Endothelial cell of umbilical vein (primary cell): ENCODE measurements around the gene KIAA2012. TPM values are rescaled to one million over a fixed set of nuclear protein-coding genes. Genes with fewer than 3 reads are reported as not detected.

ENCODE experiments used
- BruUV-seq: library from RNA; stranded (reverse); fragments of 400-500 nt; replicated peaks from 2 replicates; lab custom pipeline; 2021; lab: Mats Ljungman, UMichigan
- CTCF ChIA-PET: fragments of 300-600, 350-600 bp; sonication (Branson Sonifier 250); formaldehyde crosslinking; loops from one replicate; lab custom pipeline; 2021; ENCODE audit warnings: antibody characterized with exemption, inconsistent platforms; lab: Charles Lee
- POLR2A ChIA-PET: fragments of 300-600, 350-600 bp; sonication (Branson Sonifier 250); formaldehyde crosslinking; loops from one replicate; lab custom pipeline; 2021; ENCODE audit warnings: antibody characterized with exemption, inconsistent platforms; lab: Charles Lee
- DNase-seq: peaks from one replicate; pipeline ENCODE4 v3.0.0-alpha.2; 2011; ENCODE audit warnings: low read depth, low spot score
- FAIRE-seq: peaks from 2 replicates; lab custom pipeline; 2011; peaks lifted over from hg19 to GRCh38; lab: Jason Lieb, UNC
- H2AFZ ChIP-seq: 2 replicates; pipeline ENCODE4 v1.6.0; 2012; ENCODE audit warnings: low read depth, low read length, control low read depth, inconsistent platforms
- H3K27ac ChIP-seq: 2 replicates; pipeline ENCODE4 v1.5.1; 2011; ENCODE audit warnings: low read depth, mild to moderate bottlenecking, control low read depth, low read length, moderate library complexity; ENCODE audit not compliant: insufficient read depth
- H3K27me3 ChIP-seq, 2 experiments: 2 replicates each; pipeline versions ENCODE4 v1.6.0 to v1.6.1; 2011; ENCODE audit warnings: low read length in 2 of 2, mixed read lengths in 1 of 2; ENCODE audit not compliant: control insufficient read depth in 2 of 2, insufficient read depth in 2 of 2
- H3K36me3 ChIP-seq, 2 experiments: 2 replicates in 1 of 2; 3 replicates in 1 of 2; pipeline ENCODE4 v1.5.1; 2011; ENCODE audit warnings: low read length in 2 of 2, mild to moderate bottlenecking in 1 of 2, moderate library complexity in 1 of 2; ENCODE audit not compliant: control insufficient read depth in 2 of 2, insufficient read depth in 2 of 2; ENCODE audit errors: extremely low read depth in 1 of 2
- H3K4me1 ChIP-seq: 3 replicates; pipeline ENCODE4 v1.5.1; 2011; ENCODE audit warnings: mild to moderate bottlenecking, low read length; ENCODE audit not compliant: control insufficient read depth, insufficient read depth; ENCODE audit errors: extremely low read depth
- H3K4me2 ChIP-seq: 2 replicates; pipeline ENCODE4 v1.6.1; 2011; ENCODE audit warnings: low read length, control low read depth, mixed read lengths; ENCODE audit not compliant: insufficient read depth
- H3K4me3 ChIP-seq, 3 experiments: fragments of 200-600 bp in 1 of 3; sonication (generic), shearing (Covaris generic) in 1 of 3; replicated peaks in 1 of 3; 2 replicates each; pipeline ENCODE4 v1.5.1; 2011 to 2016; ENCODE audit warnings: control low read depth in 3 of 3, low read length in 3 of 3, mild to moderate bottlenecking in 2 of 3, inconsistent platforms in 1 of 3, low read depth in 1 of 3, moderate library complexity in 1 of 3; ENCODE audit not compliant: insufficient read depth in 1 of 3
- H3K79me2 ChIP-seq: 2 replicates; pipeline ENCODE4 v1.6.0; 2012; ENCODE audit warnings: low read length, inconsistent platforms; ENCODE audit not compliant: control insufficient read depth, insufficient read depth
- H3K9ac ChIP-seq: replicated peaks from 2 replicates; pipeline ENCODE3; 2011; ENCODE audit warnings: low read length, control low read depth; ENCODE audit not compliant: insufficient read depth; ENCODE audit errors: extremely low read depth
- H3K9me1 ChIP-seq: replicated peaks from 3 replicates; pipeline ENCODE4 v1.6.0; 2011; ENCODE audit warnings: mild to moderate bottlenecking, low read length; ENCODE audit not compliant: control insufficient read depth, insufficient read depth; ENCODE audit errors: extremely low read depth
- H3K9me3 ChIP-seq: replicated peaks from 2 replicates; pipeline ENCODE4 v1.5.1; 2012; ENCODE audit warnings: low read length, inconsistent platforms; ENCODE audit not compliant: control insufficient read depth, insufficient read depth
- H4K20me1 ChIP-seq: replicated peaks from 2 replicates; pipeline ENCODE3; 2011; ENCODE audit warnings: mild to moderate bottlenecking, low read length; ENCODE audit not compliant: control insufficient read depth, insufficient read depth; ENCODE audit errors: extremely low read depth
- CTCF ChIP-seq, 2 donors: IDR thresholded peaks; 1 replicate in 1 of 2; 2 replicates in 1 of 2; pipeline ENCODE4 v1.5.1; 2011; ENCODE audit warnings: low read length in 2 of 2, mild to moderate bottlenecking in 2 of 2, moderate library complexity in 2 of 2, control low read depth in 1 of 2, inconsistent platforms in 1 of 2, low read depth in 1 of 2; ENCODE audit not compliant: insufficient read depth in 1 of 2; ENCODE audit errors: extremely low read depth in 1 of 2
- EZH2 ChIP-seq: IDR thresholded peaks from 2 replicates; pipeline ENCODE4 v1.6.1; 2012; ENCODE audit warnings: borderline replicate concordance, low read depth, mild to moderate bottlenecking, moderate library complexity, low read length, inconsistent platforms; ENCODE audit not compliant: severe bottlenecking
- FOS ChIP-seq: IDR thresholded peaks from 2 replicates; pipeline ENCODE4 v1.6.1; 2011; ENCODE audit warnings: mild to moderate bottlenecking, low read length, moderate library complexity, borderline replicate concordance; ENCODE audit not compliant: insufficient read depth
- GATA2 ChIP-seq: IDR thresholded peaks from 2 replicates; pipeline ENCODE4 v1.7.0; 2011; ENCODE audit warnings: low read depth, mild to moderate bottlenecking, moderate library complexity, mixed read lengths, low read length; ENCODE audit not compliant: insufficient read length, insufficient read depth
- JUN ChIP-seq: IDR thresholded peaks from 2 replicates; pipeline ENCODE4 v1.6.1; 2011; ENCODE audit warnings: borderline replicate concordance, low read depth; ENCODE audit not compliant: insufficient read length, insufficient read depth
- MAX ChIP-seq: IDR thresholded peaks from 2 replicates; pipeline ENCODE4 v1.6.1; 2011; ENCODE audit not compliant: insufficient read depth, insufficient read length
- MYC ChIP-seq: IDR thresholded peaks from one replicate; pipeline ENCODE4 v1.6.1; 2011; ENCODE audit warnings: mild to moderate bottlenecking, low read depth, low read length
- POLR2A ChIP-seq: IDR thresholded peaks from 2 replicates; pipeline ENCODE4 v1.6.1; 2012; ENCODE audit warnings: low read depth, mild to moderate bottlenecking, control low read depth, low read length
- POLR2AphosphoS5 ChIP-seq: IDR thresholded peaks from 2 replicates; pipeline ENCODE4 v1.6.1; 2012; ENCODE audit warnings: low read depth, mild to moderate bottlenecking, control low read depth, low read length, moderate library complexity; ENCODE audit not compliant: insufficient read depth
- dilution Hi-C: fragments of 300-500 bp; cut with MboI; formaldehyde crosslinking; loops from one replicate; pipeline ENCODE4 v1.15.0; 2019; ENCODE audit warnings: low sequenced_read_pairs; ENCODE audit not compliant: extremely low pct_ligation_motif_present
- intact Hi-C: fragments of 100-400 bp; cut with micrococcal nuclease; formaldehyde crosslinking; loops from one replicate; pipeline ENCODE4 v1.10.0; 2022
- polyA plus RNA-seq, 4 experiments: library from polyadenylated mRNA; depleted of rRNA in 3 of 4; stranded (reverse) in 3 of 4; unstranded in 1 of 4; fragments of >200 nt; gene quantifications; 2 replicates each; pipeline versions ENCODE4 v1.2.1 to v1.2.3, GENCODE V29; 2011 to 2012; ENCODE audit warnings: missing spikeins in 1 of 4
- total RNA-seq: library from RNA; stranded (reverse); gene quantifications from 2 replicates; pipeline ENCODE4 v1.2.3, GENCODE V29; 2021

KIAA2012 gene
- total and polyA plus RNA-seq, 2 donors (not counting 3 experiments of a cell fraction or from before 2014, with no cell fraction given), result not detected

- Histone ChIP-seq H3K36me3 (peaks cover 0 to 2% of the 10 kb centered on the region in 2 experiments), H3K79me2 (no peaks in the 10 kb centered on the region), H3K9me1 (no peaks in the 10 kb centered on the region), H3K9ac (no peak overlapping the region), H4K20me1 (no peaks in the 10 kb centered on the region), H3K4me3 (no peak overlapping the region), H3K4me1 (no peaks in the 10 kb centered on the region), H3K27ac (no peak overlapping the region), H3K27me3 (no peaks in the 10 kb centered on the region), H3K9me3 (no peaks in the 10 kb centered on the region), H3K4me2 (no peak overlapping the region), H2AFZ (no peak overlapping the region)
- ChIA-PET CTCF (interaction anchor here (0.8 kb wide), 1 partner anchor 11 kb away, joined by 4 read pairs; no protein-coding TSS in a partner anchor), POLR2A (no interaction called here)
- intact Hi-C loops (no loop called here), dilution Hi-C loops (no loop called here)
- FAIRE-seq (no peak), DNase-seq (no peak)
- BruUV-seq, result no TSS peak
- TF ChIP-seq FOS, result no peak
- no peak for TF ChIP-seq POLR2AphosphoS5
- no peak for TF ChIP-seq EZH2
- TF ChIP-seq MAX, result no peak
- TF ChIP-seq POLR2A, result no peak
- TF ChIP-seq CTCF (IDR thresholded peaks at IDR 0.05; ENCODE audit: extremely low read depth in 1 of 2, insufficient read depth in 1 of 2, low read depth in 1 of 2, low read length in 2 of 2), result no peak
- TF ChIP-seq JUN, result no peak
- no peak for TF ChIP-seq GATA2
- no peak for TF ChIP-seq MYC
These were observed 130.3 kb downstream of the KIAA2012 start for GRCh38 chr2:202203348-202203747.
